Measurements from ENCODE around the gene HECW1. TPM values are rescaled to one million over a fixed set of nuclear protein-coding genes. Genes with fewer than 3 reads are reported as not detected.
A peak's percentile ranks its signal among the peaks of the same experiment; 100 is the strongest.

HECW1 gene
- total RNA-seq, 1 donor from 2014 or later = 68.7 TPM

DNA sequence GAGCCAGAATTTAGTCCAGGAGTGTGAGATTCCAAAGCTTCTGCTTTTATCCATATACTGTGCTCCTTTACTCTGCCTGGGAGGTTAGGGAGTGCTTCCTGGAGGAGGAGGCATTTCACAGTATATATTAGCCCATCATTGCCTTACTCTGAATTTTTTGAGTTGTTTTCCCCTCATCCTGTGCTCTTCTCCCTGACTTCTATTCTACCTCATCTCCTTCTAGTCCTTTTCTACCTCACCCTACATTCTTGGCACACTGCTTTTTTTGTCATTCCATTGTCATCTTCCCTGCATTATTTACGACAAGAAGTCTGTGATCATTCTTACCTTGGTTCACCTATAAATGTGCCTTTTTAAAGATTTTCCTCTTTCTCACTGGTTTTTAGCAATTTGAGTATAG, 491.8 kb downstream of the HECW1 start:
- Mint-ChIP-seq H3K9me3 (ENCODE audit: unreplicated experiment) (peaks cover 3% of the 10 kb centered on the region), H3K27me3 (ENCODE audit: unreplicated experiment) (no peaks in the 10 kb centered on the region), H3K27ac (ENCODE audit: unreplicated experiment) (peak overlapping the region; percentile 1), H3K4me1 (ENCODE audit: low read depth, unreplicated experiment) (peaks cover 8% of the 10 kb centered on the region), H3K36me3 (ENCODE audit: unreplicated experiment) (peaks cover 11% of the 10 kb centered on the region), H3K4me3 (ENCODE audit: unreplicated experiment) (no peak overlapping the region)
- DNase-seq = no peak
- TF ChIP-seq, protein P1, sequence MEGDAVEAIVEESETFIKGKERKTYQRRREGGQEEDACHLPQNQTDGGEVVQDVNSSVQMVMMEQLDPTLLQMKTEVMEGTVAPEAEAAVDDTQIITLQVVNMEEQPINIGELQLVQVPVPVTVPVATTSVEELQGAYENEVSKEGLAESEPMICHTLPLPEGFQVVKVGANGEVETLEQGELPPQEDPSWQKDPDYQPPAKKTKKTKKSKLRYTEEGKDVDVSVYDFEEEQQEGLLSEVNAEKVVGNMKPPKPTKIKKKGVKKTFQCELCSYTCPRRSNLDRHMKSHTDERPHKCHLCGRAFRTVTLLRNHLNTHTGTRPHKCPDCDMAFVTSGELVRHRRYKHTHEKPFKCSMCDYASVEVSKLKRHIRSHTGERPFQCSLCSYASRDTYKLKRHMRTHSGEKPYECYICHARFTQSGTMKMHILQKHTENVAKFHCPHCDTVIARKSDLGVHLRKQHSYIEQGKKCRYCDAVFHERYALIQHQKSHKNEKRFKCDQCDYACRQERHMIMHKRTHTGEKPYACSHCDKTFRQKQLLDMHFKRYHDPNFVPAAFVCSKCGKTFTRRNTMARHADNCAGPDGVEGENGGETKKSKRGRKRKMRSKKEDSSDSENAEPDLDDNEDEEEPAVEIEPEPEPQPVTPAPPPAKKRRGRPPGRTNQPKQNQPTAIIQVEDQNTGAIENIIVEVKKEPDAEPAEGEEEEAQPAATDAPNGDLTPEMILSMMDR (IDR thresholded peaks at IDR 0.05; ENCODE audit: partially characterized antibody, unreplicated experiment) = no peak

DNA sequence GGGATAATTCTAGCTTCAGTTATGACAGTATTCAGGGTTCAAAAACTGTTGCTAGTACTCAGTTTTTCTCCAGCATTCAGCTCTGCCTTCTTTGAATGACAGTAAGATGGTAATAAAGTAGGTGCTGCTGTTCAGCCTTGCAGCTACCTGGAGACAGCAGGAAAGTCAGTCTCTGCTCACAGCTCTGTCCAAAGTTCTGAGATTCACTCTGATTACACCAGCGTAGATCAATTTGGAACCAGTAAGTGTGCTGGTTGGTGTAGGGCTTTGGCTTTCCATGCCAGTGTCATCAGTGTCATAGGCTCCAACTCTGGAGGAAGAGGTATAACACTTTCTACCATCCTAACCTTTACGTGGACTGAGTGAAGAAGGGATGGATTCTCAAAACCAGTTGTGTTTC, 496.6 kb downstream of the HECW1 start:
- Mint-ChIP-seq H3K4me1 (ENCODE audit: low read depth, unreplicated experiment) (peaks cover 16% of the 10 kb centered on the region), H3K27me3 (ENCODE audit: unreplicated experiment) (no peaks in the 10 kb centered on the region), H3K36me3 (ENCODE audit: unreplicated experiment) (peaks cover 11% of the 10 kb centered on the region), H3K9me3 (ENCODE audit: unreplicated experiment) (peaks cover 3% of the 10 kb centered on the region), H3K4me3 (ENCODE audit: unreplicated experiment) (no peak overlapping the region), H3K27ac (ENCODE audit: unreplicated experiment) (no peak overlapping the region)
- no peak for DNase-seq
- TF ChIP-seq, protein P1 (IDR thresholded peaks at IDR 0.05; ENCODE audit: partially characterized antibody, unreplicated experiment) = no peak

DNA sequence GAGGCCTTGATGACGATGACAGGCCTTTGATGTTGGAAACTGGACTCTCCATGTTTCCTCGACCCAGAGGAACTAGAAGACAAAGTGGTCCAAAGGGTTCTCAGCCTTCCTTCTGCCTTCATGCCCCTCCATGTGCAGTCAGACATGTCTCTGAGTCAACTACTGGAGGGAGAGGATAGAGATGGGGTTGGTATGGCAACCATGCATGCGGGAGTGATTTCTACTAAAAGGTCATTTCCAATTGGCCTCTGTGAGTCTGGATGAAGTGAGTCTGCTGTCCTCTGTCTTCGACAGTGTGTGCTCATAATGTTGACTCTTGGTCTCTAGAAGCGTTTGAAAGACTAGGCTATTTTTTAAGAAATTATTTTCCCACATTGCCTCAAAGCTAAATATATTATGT, 499.7 kb downstream of the HECW1 start:
- Mint-ChIP-seq H3K27ac (ENCODE audit: unreplicated experiment) (no peak overlapping the region), H3K27me3 (ENCODE audit: unreplicated experiment) (no peaks in the 10 kb centered on the region), H3K9me3 (ENCODE audit: unreplicated experiment) (peaks cover 6% of the 10 kb centered on the region), H3K4me3 (ENCODE audit: unreplicated experiment) (no peak overlapping the region), H3K4me1 (ENCODE audit: low read depth, unreplicated experiment) (peaks cover 13% of the 10 kb centered on the region), H3K36me3 (ENCODE audit: unreplicated experiment) (peaks cover 14% of the 10 kb centered on the region)
- TF ChIP-seq, protein P1 (IDR thresholded peaks at IDR 0.05; ENCODE audit: partially characterized antibody, unreplicated experiment) = no peak
- DNase-seq = no peak

DNA sequence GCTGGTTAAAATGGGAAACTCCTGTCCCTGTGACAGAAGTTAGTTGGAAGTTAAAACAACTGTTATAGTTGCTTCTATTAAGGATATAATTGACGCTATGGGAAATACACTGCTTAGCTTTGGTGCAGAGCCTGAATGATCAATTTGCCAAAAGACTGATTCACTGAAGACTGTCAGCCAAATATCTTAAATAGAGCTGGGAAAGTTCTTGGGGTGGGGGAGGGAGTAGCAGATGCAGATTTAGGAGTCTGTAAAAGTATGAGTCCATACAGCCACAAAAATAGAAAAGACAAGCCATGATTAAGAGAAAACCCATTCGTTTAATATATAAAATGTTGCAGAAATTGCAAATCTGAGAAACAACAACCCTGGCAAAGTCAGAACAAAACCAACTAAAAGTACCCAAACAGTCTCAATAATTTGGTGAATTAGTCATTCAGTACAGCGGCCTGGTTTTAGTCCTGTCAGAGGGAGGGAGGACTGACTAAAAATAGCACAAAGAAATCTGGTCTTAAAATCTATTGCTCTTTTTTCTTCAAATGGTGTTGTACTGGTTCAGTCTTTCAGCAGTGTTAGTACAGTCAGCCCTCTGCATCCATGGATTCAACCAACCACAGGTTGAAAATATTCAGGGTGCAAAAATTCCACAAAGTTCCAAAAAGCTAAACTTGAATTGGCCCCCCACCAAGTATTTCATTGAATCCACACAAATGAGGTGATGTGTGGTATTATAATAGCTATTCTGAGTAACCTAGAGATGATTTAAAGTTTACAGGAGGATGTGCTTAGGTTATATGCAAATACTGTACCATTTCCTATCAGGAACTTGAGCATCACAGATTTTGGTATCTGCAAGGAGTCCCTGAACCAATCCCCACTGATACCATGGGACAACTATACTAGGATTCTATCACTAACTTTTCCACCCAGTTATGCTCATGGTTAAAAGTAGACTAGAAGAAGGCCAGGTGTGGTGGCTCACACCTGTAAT, 500.4 kb downstream of the HECW1 start:
- Mint-ChIP-seq H3K27me3 (ENCODE audit: unreplicated experiment) (no peaks in the 10 kb centered on the region), H3K9me3 (ENCODE audit: unreplicated experiment) (peaks cover 6% of the 10 kb centered on the region), H3K4me1 (ENCODE audit: low read depth, unreplicated experiment) (peaks cover 13% of the 10 kb centered on the region), H3K27ac (ENCODE audit: unreplicated experiment) (no peak overlapping the region), H3K4me3 (ENCODE audit: unreplicated experiment) (no peak overlapping the region), H3K36me3 (ENCODE audit: unreplicated experiment) (peaks cover 14% of the 10 kb centered on the region)
- no peak for DNase-seq
- TF ChIP-seq, protein P1 (IDR thresholded peaks at IDR 0.05; ENCODE audit: partially characterized antibody, unreplicated experiment) = no peak

Small RNAs within 50 kb of the gene (microRNA-seq; reads per million reads assigned to microRNA genes)
- 67.7 reads per million, percentile 70 among the genes with 10 or more reads in this experiment for gene MIR3943 (ENCODE audit: unreplicated experiment)

Other genes starting within 250 kb of the HECW1 start
- gene C7orf25, start 200.6 kb upstream of the HECW1 start, total RNA-seq (ENCODE audit: unreplicated experiment) = 3.6 TPM
- 78.4 TPM for gene PSMA2, start 180.5 kb upstream of the HECW1 start, total RNA-seq (ENCODE audit: unreplicated experiment)
- 56.2 TPM for gene MRPL32, start 180.3 kb upstream of the HECW1 start, total RNA-seq (ENCODE audit: unreplicated experiment)

Data from glutamatergic neuron (in vitro differentiated cells).